KOPT-K1 (cell line): Measurements from ENCODE around the gene ESAM.

Experiments
- H3K27ac ChIP-seq: fragments of 200-600 bp; sonication (generic); 2 replicates; pipeline ENCODE4 v1.5.1; 2016; ENCODE audit warnings: antibody characterized with exemption, mild to moderate bottlenecking, low read depth, low read length; ENCODE audit not compliant: poor library complexity, severe bottlenecking
- H3K36me3 ChIP-seq: fragments of 200-600 bp; sonication (generic); 2 replicates; pipeline ENCODE4 v1.5.1; 2017; ENCODE audit warnings: antibody characterized with exemption, mild to moderate bottlenecking, low read length, moderate library complexity; ENCODE audit not compliant: insufficient read depth
- H3K9me3 ChIP-seq: fragments of 200-600 bp; sonication (generic); 2 replicates; pipeline ENCODE4 v1.5.1; 2017; ENCODE audit warnings: antibody characterized with exemption, low read length, mild to moderate bottlenecking; ENCODE audit not compliant: insufficient read depth, poor library complexity, severe bottlenecking

ESAM gene

GRCh38 chr11:124748481-124749343 lies 13.4 kb downstream of the ESAM start:
- H3K36me3 ChIP-seq: no peaks in the 10 kb centered on the region
- no peak overlapping the region for H3K27ac ChIP-seq
- H3K9me3 ChIP-seq: no peaks in the 10 kb centered on the region

GRCh38 chr11:124748100-124748418 lies 14.0 kb downstream of the ESAM start:
- H3K9me3 ChIP-seq: no peaks in the 10 kb centered on the region
- no peak overlapping the region for H3K27ac ChIP-seq
- no peaks in the 10 kb centered on the region for H3K36me3 ChIP-seq

- Histone ChIP-seq H3K36me3 (no peaks in the 10 kb centered on the region), H3K27ac (no peak overlapping the region), H3K9me3 (no peaks in the 10 kb centered on the region)
Measured at GRCh38 chr11:124747406-124748099, 14.5 kb downstream of the ESAM start.

- H3K27ac ChIP-seq: no peak overlapping the region
Measured at GRCh38 chr11:124746621-124747243, 15.4 kb downstream of the ESAM start.

GRCh38 chr11:124745835-124746620 lies 16.1 kb downstream of the ESAM start:
- Histone ChIP-seq H3K27ac (no peak overlapping the region), H3K36me3 (no peaks in the 10 kb centered on the region), H3K9me3 (no peaks in the 10 kb centered on the region)

More at GRCh38 chr11:124746621-124747243, 15.4 kb downstream of the ESAM start:
- Histone ChIP-seq H3K9me3 (no peaks in the 10 kb centered on the region), H3K36me3 (no peaks in the 10 kb centered on the region)

GRCh38 chr11:124745270-124745834 lies 16.7 kb downstream of the ESAM start:
- H3K27ac ChIP-seq: no peak overlapping the region
- H3K36me3 ChIP-seq: no peaks in the 10 kb centered on the region
- H3K9me3 ChIP-seq: no peaks in the 10 kb centered on the region

- Histone ChIP-seq H3K36me3 (no peaks in the 10 kb centered on the region), H3K27ac (no peak overlapping the region), H3K9me3 (no peaks in the 10 kb centered on the region)
Measured at GRCh38 chr11:124743050-124743449, 19.0 kb downstream of the ESAM start.

GRCh38 chr11:124742555-124742954 lies 19.5 kb downstream of the ESAM start:
- no peaks in the 10 kb centered on the region for H3K36me3 ChIP-seq
- no peak overlapping the region for H3K27ac ChIP-seq
- no peaks in the 10 kb centered on the region for H3K9me3 ChIP-seq

GRCh38 chr11:124740277-124740882 lies 21.7 kb downstream of the ESAM start:
- Histone ChIP-seq H3K9me3 (no peaks in the 10 kb centered on the region), H3K36me3 (no peaks in the 10 kb centered on the region), H3K27ac (no peak overlapping the region)

- Histone ChIP-seq H3K27ac (no peak within 1 kb of the TSS), H3K36me3 (no peaks in the 10 kb centered on the region), H3K9me3 (no peaks in the 10 kb centered on the region)
Measured at GRCh38 chr11:124739479-124740276, 22.4 kb downstream of the ESAM start, which contains the start of gene NRGN. Gene NRGN, plus strand, starts transcription at chr11:124739942. Its CDS starts 143 bp downstream, at chr11:124740085.

GRCh38 chr11:124738713-124739478 lies 23.2 kb downstream of the ESAM start:
- Histone ChIP-seq H3K27ac (no peak overlapping the region), H3K9me3 (no peaks in the 10 kb centered on the region)

GRCh38 chr11:124737638-124738305 lies 24.3 kb downstream of the ESAM start:
- Histone ChIP-seq H3K36me3 (no peaks in the 10 kb centered on the region), H3K9me3 (no peaks in the 10 kb centered on the region), H3K27ac (no peak overlapping the region)

More at GRCh38 chr11:124738713-124739478, 23.2 kb downstream of the ESAM start:
- H3K36me3 ChIP-seq: no peaks in the 10 kb centered on the region
